ENCODE measurements around the gene SFT2D1.

- TF ChIP-seq CTCF (IDR thresholded peaks at IDR 0.05) = no peak
- TF ChIP-seq POLR2A (IDR thresholded peaks at IDR 0.05) = no peak
Measured at GRCh38 chr6:166284640-166285039, 57.7 kb downstream of the SFT2D1 start.
